ENCODE measurements around the gene ACADS. TPM values are rescaled to one million over a fixed set of nuclear protein-coding genes. Genes with fewer than 3 reads are reported as not detected.

The ACADS gene
- total RNA-seq, 1 experiment from 2014 or later = 6.8 TPM

DNA sequence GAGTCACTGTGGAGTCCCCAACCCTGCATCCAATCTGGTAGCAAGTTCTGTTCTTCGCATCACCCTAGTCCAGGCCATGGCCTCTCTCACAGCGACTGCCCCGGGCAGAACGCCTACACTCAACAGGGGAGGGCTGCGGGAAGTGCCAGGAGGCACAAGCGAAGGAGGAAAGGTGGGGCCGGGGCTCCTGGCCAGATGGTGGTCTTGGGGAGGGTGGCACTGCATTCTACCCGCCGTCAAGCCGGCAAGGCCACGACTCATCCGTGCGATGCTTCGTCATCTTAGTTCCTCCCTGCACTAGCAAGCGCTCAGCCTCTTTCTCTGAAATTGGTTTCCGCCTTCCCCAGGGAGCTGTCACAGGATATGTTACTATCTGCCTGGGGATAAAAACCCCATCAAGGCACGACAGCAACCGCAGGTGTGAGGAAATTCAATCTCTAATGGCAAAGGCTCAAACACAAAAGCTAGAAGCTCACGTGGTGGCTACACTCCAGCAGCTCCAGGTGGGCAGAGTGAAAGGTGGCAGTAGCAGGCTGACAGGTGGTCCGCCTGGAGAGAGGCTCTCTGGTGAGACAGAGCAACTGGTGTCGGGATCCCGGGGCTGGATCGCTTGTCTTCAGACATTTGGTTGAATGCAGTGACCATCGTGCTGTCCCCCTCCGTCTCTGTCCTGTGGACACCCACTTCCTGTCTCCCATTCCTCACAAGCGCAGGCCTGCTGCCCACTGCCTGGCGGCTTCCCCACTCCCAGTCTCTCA, 34.1 kb downstream of the ACADS start:
- H3K27ac ChIP-seq = no peak overlapping the region
- no peaks in the 10 kb centered on the region for H3K27me3 ChIP-seq (replicated peaks)
- no peak overlapping the region for H3K4me3 ChIP-seq
- no peak for DNase-seq (ENCODE audit: low read depth in 1 of 2, low spot score in 2 of 2)
- no peaks in the 10 kb centered on the region for H3K9me3 ChIP-seq (replicated peaks)
- H3K36me3 ChIP-seq = peaks cover 5% of the 10 kb centered on the region; the same call in 1 of the 2 replicates
- no peaks in the 10 kb centered on the region for H3K4me1 ChIP-seq (replicated peaks)

DNA sequence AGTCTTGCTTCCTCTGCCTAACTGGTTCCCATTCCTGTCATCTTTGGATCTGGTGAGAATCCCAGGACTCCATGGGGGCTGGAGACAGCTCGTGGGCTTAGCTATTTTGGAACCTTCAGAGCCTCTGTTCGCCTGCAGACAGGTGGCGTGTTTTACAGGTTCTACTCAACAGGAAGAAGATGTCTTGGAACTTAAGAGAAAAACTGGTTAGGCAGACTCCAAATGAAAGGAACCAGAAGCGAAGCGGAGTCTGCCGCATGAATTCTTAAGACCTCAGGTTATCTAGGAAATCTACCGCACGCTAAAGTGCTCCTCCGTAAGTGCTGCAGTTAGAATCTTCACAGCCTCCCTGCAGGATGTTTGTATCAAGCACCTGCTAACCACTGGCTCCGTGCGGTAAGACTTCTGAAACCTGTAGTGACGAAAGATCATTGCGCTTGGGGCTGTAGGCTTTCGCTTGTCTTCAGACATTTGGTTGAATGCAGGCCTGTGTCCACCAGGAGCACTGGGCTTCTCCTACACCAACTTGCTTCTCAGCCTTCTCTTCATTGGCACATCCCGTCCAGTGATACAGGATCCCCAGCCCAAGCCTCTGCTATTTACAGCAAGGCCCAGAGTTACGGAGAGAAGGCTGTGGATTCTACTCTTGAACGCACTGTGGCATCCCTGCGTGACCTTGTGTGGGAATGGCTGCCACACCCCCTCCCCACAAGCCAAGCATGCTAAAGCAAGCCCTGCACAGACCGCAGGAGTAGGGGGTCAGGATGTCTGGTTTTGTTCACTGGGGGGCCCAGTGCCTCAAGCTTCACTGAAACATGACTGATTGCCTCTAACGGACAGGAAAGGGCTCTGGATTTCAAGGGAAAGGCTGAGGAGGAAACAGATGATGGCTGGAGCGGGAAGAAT, 35.0 kb downstream of the ACADS start:
- no peak overlapping the region for H3K27ac ChIP-seq
- H3K36me3 ChIP-seq = peaks cover 7% of the 10 kb centered on the region; the same call in 1 of the 2 replicates
- no peak for DNase-seq (ENCODE audit: low read depth in 1 of 2, low spot score in 2 of 2)
- no peaks in the 10 kb centered on the region for H3K27me3 ChIP-seq (replicated peaks)
- no peaks in the 10 kb centered on the region for H3K4me1 ChIP-seq (replicated peaks)
- no peak overlapping the region for H3K4me3 ChIP-seq
- no peaks in the 10 kb centered on the region for H3K9me3 ChIP-seq (replicated peaks)

DNA sequence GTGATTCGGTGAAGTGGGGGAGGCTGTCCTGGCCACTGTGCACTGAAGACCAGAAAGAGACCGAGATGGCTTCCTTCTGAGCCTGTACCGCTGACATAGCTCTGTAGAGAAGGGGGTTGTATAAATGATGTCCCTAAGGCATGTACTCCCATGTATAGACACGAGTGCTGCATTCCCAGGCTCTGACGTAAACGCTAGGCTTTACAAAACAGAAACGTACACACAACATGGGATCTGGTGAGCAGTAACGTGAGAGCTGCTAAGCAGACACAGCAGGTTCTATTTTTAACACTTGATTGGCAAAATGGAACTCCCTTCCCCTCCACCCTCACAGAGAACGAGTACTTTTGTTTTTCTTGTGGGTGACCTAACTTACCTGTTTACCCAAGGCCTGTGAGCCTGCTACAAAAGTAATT, 35.9 kb downstream of the ACADS start:
- no peaks in the 10 kb centered on the region for H3K27me3 ChIP-seq (replicated peaks)
- no peaks in the 10 kb centered on the region for H3K4me1 ChIP-seq (replicated peaks)
- no peak overlapping the region for H3K27ac ChIP-seq
- no peak overlapping the region for H3K4me3 ChIP-seq
- H3K36me3 ChIP-seq = peaks cover 16% of the 10 kb centered on the region
- no peak for DNase-seq (ENCODE audit: low read depth in 1 of 2, low spot score in 2 of 2)
- H3K9me3 ChIP-seq (replicated peaks) = no peaks in the 10 kb centered on the region

GRCh38 chr12:120762086-120762485, 36.5 kb downstream of the ACADS start:
- Histone ChIP-seq H3K36me3 (peaks cover 21% of the 10 kb centered on the region), H3K4me1 (replicated peaks) (no peaks in the 10 kb centered on the region), H3K9me3 (replicated peaks) (no peaks in the 10 kb centered on the region), H3K27ac (no peak overlapping the region), H3K27me3 (replicated peaks) (no peaks in the 10 kb centered on the region), H3K4me3 (no peak overlapping the region)
- no peak for DNase-seq (ENCODE audit: low read depth in 1 of 2, low spot score in 2 of 2)

- no peaks in the 10 kb centered on the region for H3K9me3 ChIP-seq (replicated peaks)
- H3K36me3 ChIP-seq = peaks cover 25% of the 10 kb centered on the region
- no peaks in the 10 kb centered on the region for H3K4me1 ChIP-seq (replicated peaks)
- H3K27me3 ChIP-seq (replicated peaks) = no peaks in the 10 kb centered on the region
- no peak overlapping the region for H3K4me3 ChIP-seq
- no peak for DNase-seq (ENCODE audit: low read depth in 1 of 2, low spot score in 2 of 2)
- no peak overlapping the region for H3K27ac ChIP-seq
Observed at GRCh38 chr12:120763250-120763649, 37.6 kb downstream of the ACADS start.

- Histone ChIP-seq H3K4me1 (replicated peaks) (no peaks in the 10 kb centered on the region), H3K27me3 (replicated peaks) (no peaks in the 10 kb centered on the region), H3K4me3 (no peak overlapping the region), H3K27ac (no peak overlapping the region), H3K9me3 (replicated peaks) (no peaks in the 10 kb centered on the region), H3K36me3 (peaks cover 27% of the 10 kb centered on the region)
- no peak for DNase-seq (ENCODE audit: low read depth in 1 of 2, low spot score in 2 of 2)
Observed at GRCh38 chr12:120764816-120765215, 39.2 kb downstream of the ACADS start.

GRCh38 chr12:120766566-120766965, 40.9 kb downstream of the ACADS start:
- H3K27me3 ChIP-seq (replicated peaks) = no peaks in the 10 kb centered on the region
- no peaks in the 10 kb centered on the region for H3K4me1 ChIP-seq (replicated peaks)
- H3K9me3 ChIP-seq (replicated peaks) = no peaks in the 10 kb centered on the region
- H3K36me3 ChIP-seq = peaks cover 27% of the 10 kb centered on the region
- H3K4me3 ChIP-seq = no peak overlapping the region
- no peak overlapping the region for H3K27ac ChIP-seq
- no peak for DNase-seq (ENCODE audit: low read depth in 1 of 2, low spot score in 2 of 2)

DNA sequence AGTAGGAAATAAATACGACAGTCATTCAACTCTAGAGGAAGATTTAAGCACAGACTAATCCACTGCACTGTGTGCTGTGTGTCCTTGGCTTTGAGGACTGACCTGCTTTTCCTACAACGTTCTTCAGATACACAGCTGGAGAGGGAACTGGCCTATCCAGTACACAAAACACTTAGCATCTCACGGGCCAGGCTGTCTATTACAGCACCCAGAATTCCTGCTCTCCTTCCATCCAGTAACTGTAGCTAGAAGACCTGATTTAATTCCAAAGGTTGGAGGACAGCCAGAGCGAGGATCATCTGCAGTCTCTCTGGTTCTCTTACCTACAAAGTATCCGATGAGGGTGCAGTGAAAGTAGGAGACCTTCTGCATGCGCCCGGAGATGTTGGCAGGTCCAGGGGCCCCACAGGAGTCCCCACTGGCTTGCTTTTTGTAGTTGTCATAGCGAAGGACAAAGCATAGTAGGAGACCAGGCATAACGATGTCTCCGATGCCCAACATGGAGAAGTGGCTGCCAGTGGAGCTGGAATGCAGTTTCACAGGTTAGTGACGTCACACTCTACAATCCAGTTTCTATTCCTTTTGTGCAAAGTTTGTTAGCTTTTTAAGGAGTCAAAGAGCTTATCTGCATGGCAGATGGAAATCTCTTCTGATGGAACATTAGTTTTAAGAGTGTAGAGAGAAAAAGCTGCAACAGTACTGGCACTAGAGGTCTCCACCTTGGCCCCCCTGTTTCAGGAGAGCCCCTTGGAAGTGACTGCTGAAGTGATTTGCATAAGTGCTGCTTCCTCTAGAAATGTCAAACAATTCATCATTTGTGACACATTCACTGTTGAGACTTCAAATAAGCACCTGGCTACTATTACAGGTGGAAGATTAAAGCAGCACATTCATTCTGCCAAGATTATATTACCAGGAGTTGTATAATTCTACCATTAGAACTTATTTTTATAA, 41.7 kb downstream of the ACADS start:
- H3K9me3 ChIP-seq (replicated peaks) = no peaks in the 10 kb centered on the region
- no peaks in the 10 kb centered on the region for H3K4me1 ChIP-seq (replicated peaks)
- H3K27ac ChIP-seq = no peak overlapping the region
- H3K27me3 ChIP-seq (replicated peaks) = no peaks in the 10 kb centered on the region
- peaks cover 27% of the 10 kb centered on the region for H3K36me3 ChIP-seq
- no peak overlapping the region for H3K4me3 ChIP-seq
- DNase-seq (ENCODE audit: low read depth in 1 of 2, low spot score in 2 of 2) = no peak

- no peak for DNase-seq (ENCODE audit: low read depth in 1 of 2, low spot score in 2 of 2)
- H3K27me3 ChIP-seq (replicated peaks) = no peaks in the 10 kb centered on the region
- H3K4me3 ChIP-seq = no peak overlapping the region
- H3K36me3 ChIP-seq = peaks cover 16% of the 10 kb centered on the region
- H3K4me1 ChIP-seq (replicated peaks) = no peaks in the 10 kb centered on the region
- H3K9me3 ChIP-seq (replicated peaks) = no peaks in the 10 kb centered on the region
- H3K27ac ChIP-seq = no peak overlapping the region
Observed at GRCh38 chr12:120771097-120771496, 45.5 kb downstream of the ACADS start.

DNA sequence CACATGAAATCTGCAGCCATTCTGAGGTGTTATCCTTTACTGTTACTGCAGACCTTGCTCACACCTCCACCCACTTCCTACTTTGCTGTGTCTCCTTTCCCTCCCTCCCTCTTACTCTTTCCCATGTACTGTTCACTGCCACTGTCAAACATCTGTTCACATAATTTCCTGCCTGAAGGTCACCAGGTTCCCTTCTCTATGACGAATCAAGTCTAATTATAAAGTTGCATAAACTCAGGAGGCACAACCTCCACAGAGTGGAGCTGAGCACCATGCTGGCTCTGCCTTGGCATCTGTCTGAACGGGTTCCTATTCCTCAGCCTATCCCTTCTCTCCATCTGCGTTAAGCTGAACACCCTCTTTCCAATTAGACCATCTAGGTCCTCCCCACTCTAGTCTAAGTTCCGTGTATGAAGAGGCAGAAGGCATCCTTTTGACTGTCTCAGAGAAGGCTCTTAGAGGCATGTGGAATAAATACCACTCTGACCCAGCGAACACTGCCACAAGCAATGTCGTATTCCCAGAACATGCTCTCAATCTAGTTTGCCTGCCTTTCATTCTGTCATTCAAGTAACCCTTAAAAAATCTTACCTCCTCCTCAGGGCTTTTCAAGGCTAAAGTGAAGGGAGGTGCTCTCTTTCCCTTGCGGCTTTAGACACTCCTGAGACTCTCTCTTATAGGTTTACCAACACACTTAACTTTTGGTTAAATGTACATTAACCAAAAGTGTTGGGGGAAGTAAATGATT, 48.7 kb downstream of the ACADS start:
- no peak for DNase-seq (ENCODE audit: low read depth in 1 of 2, low spot score in 2 of 2)
- Histone ChIP-seq H3K4me1 (replicated peaks) (no peaks in the 10 kb centered on the region), H3K9me3 (replicated peaks) (no peaks in the 10 kb centered on the region), H3K36me3 (no peaks in the 10 kb centered on the region), H3K27me3 (replicated peaks) (no peaks in the 10 kb centered on the region), H3K27ac (no peak overlapping the region), H3K4me3 (no peak overlapping the region)

DNA sequence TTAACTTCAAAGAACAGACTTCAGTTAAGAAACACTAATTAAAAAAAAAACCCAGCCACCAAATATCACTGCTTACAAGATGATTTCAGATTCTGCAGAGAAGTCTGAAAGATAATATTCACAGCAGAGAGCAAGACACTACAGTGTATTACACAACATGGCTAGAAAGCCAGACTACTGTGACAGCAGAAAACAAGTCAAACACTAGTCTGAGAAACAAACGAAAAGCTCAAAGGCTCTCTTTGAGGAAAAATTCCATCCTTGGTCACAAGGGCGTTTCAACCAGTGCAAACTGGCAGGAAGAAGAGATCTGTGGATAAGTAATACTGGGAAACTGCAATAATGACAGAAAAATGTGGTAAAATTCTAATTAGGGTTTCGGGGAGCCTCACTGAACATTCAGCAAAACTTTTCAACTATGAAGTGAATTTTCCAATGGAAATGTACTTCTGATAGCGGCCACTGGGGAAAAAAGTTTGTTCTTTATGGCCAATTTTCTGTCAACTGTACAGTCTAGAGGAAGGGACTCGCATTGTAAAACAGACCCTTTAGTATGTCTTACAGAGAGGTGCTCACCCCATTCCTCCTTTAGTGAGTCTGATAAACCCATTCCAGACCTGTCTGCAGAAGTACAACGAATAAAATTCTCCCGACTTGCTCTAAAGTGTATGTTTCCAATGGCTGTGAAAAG, 50.4 kb downstream of the ACADS start:
- Histone ChIP-seq H3K27me3 (replicated peaks) (no peaks in the 10 kb centered on the region), H3K27ac (no peak overlapping the region), H3K4me3 (no peak overlapping the region), H3K4me1 (replicated peaks) (no peaks in the 10 kb centered on the region), H3K9me3 (replicated peaks) (no peaks in the 10 kb centered on the region), H3K36me3 (no peaks in the 10 kb centered on the region)
- DNase-seq (ENCODE audit: low read depth in 1 of 2, low spot score in 2 of 2) = no peak

- H3K9me3 ChIP-seq (replicated peaks) = no peaks in the 10 kb centered on the region
- DNase-seq (ENCODE audit: low read depth in 1 of 2, low spot score in 2 of 2) = peak in 1 of 2 experiments; percentile 4
- H3K4me3 ChIP-seq = no peak overlapping the region
- no peak overlapping the region for H3K27ac ChIP-seq
- H3K4me1 ChIP-seq (replicated peaks) = peaks cover 8% of the 10 kb centered on the region
- H3K27me3 ChIP-seq (replicated peaks) = no peaks in the 10 kb centered on the region
- H3K36me3 ChIP-seq = peaks cover 3% of the 10 kb centered on the region; the same call in 1 of the 2 replicates
Observed at GRCh38 chr12:120783197-120783596, 57.6 kb downstream of the ACADS start.

All from SJSA1 (cell line).